Gastrocnemius medialis (tissue), 4 donors: ENCODE results near the gene AATK.

ENCODE experiments used
- POLR2A ChIP-seq, 2 donors: fragments of 450-650 bp; IDR thresholded peaks; one replicate each; pipeline ENCODE4 v1.6.1; 2017; ENCODE audit warnings: antibody characterized with exemption in 2 of 2, mild to moderate bottlenecking in 2 of 2, moderate library complexity in 2 of 2
- TF ChIP-seq, protein P1 (sequence below), 5 experiments: fragments of 450-650 bp in 3 of 5; fragments of 200-600 bp in 2 of 5; sonication (generic) in 2 of 5; IDR thresholded peaks in 4 of 5; conservative IDR thresholded peaks in 1 of 5; 1 replicate in 4 of 5; 2 replicates in 1 of 5; pipeline ENCODE4 v1.5.1; 2016 to 2019; ENCODE audit warnings: antibody characterized with exemption in 5 of 5, mild to moderate bottlenecking in 3 of 5, moderate library complexity in 3 of 5

DNA sequence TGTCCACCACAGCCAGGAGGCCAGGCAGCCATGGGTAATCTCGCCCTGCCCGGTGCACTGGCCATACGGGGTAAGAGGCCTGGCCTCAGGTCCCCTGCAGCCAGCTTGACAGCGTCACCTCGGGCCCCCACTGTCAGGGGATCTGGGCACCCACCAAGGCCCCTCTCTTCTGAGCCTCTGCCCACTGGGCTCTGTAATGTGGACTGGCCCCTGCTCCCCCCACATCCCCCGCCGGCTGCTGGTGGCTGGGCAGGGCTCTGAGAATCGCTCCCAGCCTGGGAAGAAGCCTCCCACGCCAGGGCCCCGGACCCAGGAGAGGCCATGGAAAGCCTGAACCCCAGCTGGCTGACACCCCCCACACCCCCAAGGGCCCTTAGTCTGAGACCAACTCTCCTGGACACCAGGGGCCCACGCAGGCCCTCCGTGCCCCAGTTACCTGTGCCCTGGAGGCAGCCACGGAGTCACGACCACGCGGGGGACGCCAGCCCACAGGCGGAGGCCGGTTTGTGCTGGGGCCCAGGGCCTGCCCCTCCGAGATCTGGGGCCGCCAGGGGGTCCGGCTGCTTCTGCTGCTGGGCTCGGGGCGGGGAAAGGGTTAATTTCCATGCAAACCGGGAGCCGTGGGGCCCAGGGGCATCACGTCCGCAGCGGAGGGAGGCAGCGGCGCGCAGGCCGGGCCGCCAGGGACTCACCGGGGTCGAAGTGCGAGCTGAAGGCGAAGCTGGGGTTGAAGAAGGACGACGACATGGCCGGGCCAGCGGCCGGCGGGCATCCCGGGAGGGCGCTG, 582 bp downstream of the AATK start, which contains the start of gene PVALEF:
- no peak for TF ChIP-seq POLR2A (IDR thresholded peaks at IDR 0.05)
- TF ChIP-seq, protein P1, sequence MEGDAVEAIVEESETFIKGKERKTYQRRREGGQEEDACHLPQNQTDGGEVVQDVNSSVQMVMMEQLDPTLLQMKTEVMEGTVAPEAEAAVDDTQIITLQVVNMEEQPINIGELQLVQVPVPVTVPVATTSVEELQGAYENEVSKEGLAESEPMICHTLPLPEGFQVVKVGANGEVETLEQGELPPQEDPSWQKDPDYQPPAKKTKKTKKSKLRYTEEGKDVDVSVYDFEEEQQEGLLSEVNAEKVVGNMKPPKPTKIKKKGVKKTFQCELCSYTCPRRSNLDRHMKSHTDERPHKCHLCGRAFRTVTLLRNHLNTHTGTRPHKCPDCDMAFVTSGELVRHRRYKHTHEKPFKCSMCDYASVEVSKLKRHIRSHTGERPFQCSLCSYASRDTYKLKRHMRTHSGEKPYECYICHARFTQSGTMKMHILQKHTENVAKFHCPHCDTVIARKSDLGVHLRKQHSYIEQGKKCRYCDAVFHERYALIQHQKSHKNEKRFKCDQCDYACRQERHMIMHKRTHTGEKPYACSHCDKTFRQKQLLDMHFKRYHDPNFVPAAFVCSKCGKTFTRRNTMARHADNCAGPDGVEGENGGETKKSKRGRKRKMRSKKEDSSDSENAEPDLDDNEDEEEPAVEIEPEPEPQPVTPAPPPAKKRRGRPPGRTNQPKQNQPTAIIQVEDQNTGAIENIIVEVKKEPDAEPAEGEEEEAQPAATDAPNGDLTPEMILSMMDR (IDR thresholded peaks at IDR 0.05 in 4 of 5, conservative IDR thresholded peaks at IDR 0.05 in 1 of 5) = no peak
